K562 (cell line): Measurements from ENCODE around the gene ST6GALNAC1. TPM values are rescaled to one million over a fixed set of nuclear protein-coding genes. Genes with fewer than 3 reads are reported as not detected.

ENCODE experiments used
- ARID2 ChIP-seq: fragments of 450-650 bp; IDR thresholded peaks from 2 replicates; pipeline ENCODE4 v1.6.1; 2017; ENCODE audit warnings: antibody characterized with exemption, mild to moderate bottlenecking
- BRD4 ChIP-seq: fragments of 200-600 bp; sonication (generic); IDR thresholded peaks from 2 replicates; pipeline ENCODE4 v1.6.1; 2017; ENCODE audit warnings: inconsistent platforms
- CEBPB ChIP-seq: fragments of 450-650 bp; IDR thresholded peaks from 2 replicates; pipeline ENCODE4 v1.6.1; 2016; ENCODE audit warnings: missing genetic modification characterization, missing compliant biosample characterization
- CGGBP1 ChIP-seq: fragments of 250-450 bp; sonication (Bioruptor Pico); IDR thresholded peaks from 2 replicates; pipeline ENCODE4 v1.9.0; 2021; ENCODE audit warnings: mild to moderate bottlenecking
- CREB1 ChIP-seq, 2 experiments: sonication (generic) in 1 of 2; formaldehyde crosslinking in 1 of 2; IDR thresholded peaks; 2 replicates each; pipeline versions ENCODE4 v1.6.1 to v1.8.0; 2012 to 2022; ENCODE audit warnings: inconsistent platforms in 1 of 2, mild to moderate bottlenecking in 1 of 2, missing genetic modification reagents in 1 of 2, moderate library complexity in 1 of 2
- CREB5 ChIP-seq: fragments of 250-450 bp; sonication (Bioruptor Pico); IDR thresholded peaks from 2 replicates; pipeline ENCODE4 v1.5.0; 2020; ENCODE audit warnings: mild to moderate bottlenecking
- DACH1 ChIP-seq: fragments of 450-650 bp; IDR thresholded peaks from 2 replicates; pipeline ENCODE4 v1.6.1; 2018; ENCODE audit not compliant: partially characterized antibody
- ETV1 ChIP-seq: fragments of 450-650 bp; conservative IDR thresholded peaks from 2 replicates; pipeline ENCODE4 v1.6.1; 2016; ENCODE audit warnings: missing genetic modification characterization, control low read depth, low read depth, missing compliant biosample characterization
- FOXJ2 ChIP-seq: fragments of 200-800 bp; sonication (Bioruptor generic); IDR thresholded peaks from 2 replicates; pipeline ENCODE4 v1.6.1; 2016; ENCODE audit warnings: missing genetic modification characterization, missing compliant biosample characterization
- GABPA ChIP-seq: fragments of 200-800 bp; sonication (Bioruptor generic); conservative IDR thresholded peaks from 2 replicates; pipeline ENCODE4 v1.6.1; 2016; ENCODE audit warnings: low read depth, missing genetic modification characterization, missing compliant biosample characterization
- HDAC2 ChIP-seq: fragments of 450-650 bp; IDR thresholded peaks from 2 replicates; pipeline ENCODE4 v1.6.1; 2016; ENCODE audit warnings: mild to moderate bottlenecking
- LARP7 ChIP-seq: fragments of 450-650 bp; IDR thresholded peaks from 2 replicates; pipeline ENCODE4 v1.6.1; 2016
- MCM7 ChIP-seq, 2 experiments: fragments of 450-650 bp; IDR thresholded peaks; 2 replicates each; pipeline ENCODE4 v1.6.1; 2016 to 2018
- MECOM ChIP-seq: fragments of 250-450 bp; sonication (Bioruptor Pico); IDR thresholded peaks from 2 replicates; pipeline ENCODE4 v1.8.0; 2022; ENCODE audit warnings: inconsistent platforms
- NCOA2 ChIP-seq, 2 experiments: fragments of 450-650 bp; IDR thresholded peaks; 2 replicates each; pipeline ENCODE4 v1.6.1; 2018; ENCODE audit warnings: mild to moderate bottlenecking in 2 of 2, moderate library complexity in 1 of 2; ENCODE audit not compliant: partially characterized antibody in 2 of 2
- RBFOX2 ChIP-seq: fragments of 200-400 bp; formaldehyde crosslinking; IDR thresholded peaks from 2 replicates; pipeline ENCODE4 v1.6.1; 2017; ENCODE audit warnings: low read depth, mild to moderate bottlenecking, low read length, moderate library complexity
- SP2 ChIP-seq: IDR thresholded peaks from 2 replicates; pipeline ENCODE4 v1.6.1; 2011; ENCODE audit warnings: mild to moderate bottlenecking, low read depth, low read length, moderate library complexity; ENCODE audit not compliant: poor library complexity, severe bottlenecking; ENCODE audit errors: extremely low read depth
- TBL1XR1 ChIP-seq, 2 experiments: IDR thresholded peaks; 2 replicates each; pipeline ENCODE4 v1.6.1; 2012; ENCODE audit warnings: improper control_type of control experiment in 2 of 2, low read length in 2 of 2, mild to moderate bottlenecking in 1 of 2
- ZNF282 ChIP-seq: sonication (generic); formaldehyde crosslinking; IDR thresholded peaks from 2 replicates; pipeline ENCODE4 v1.8.1; 2023; ENCODE audit warnings: missing genetic modification reagents
- ZNF431 ChIP-seq: sonication (generic); formaldehyde crosslinking; IDR thresholded peaks from 2 replicates; pipeline ENCODE4 v1.8.0; 2022; ENCODE audit warnings: mild to moderate bottlenecking, missing genetic modification reagents
- polyA plus RNA-seq, 8 experiments: library from polyadenylated mRNA; depleted of rRNA in 4 of 8; stranded (reverse) in 5 of 8; unstranded in 3 of 8; fragments of >200 nt; fragmentation: Nextera tagmentation in 2 of 8; fragmentation: Illumina TruSeq in 1 of 8; extraction: Ambion mirVana in 2 of 8; extraction: Trizol in 1 of 8; gene quantifications; 2 replicates each; pipeline versions ENCODE4 v1.2.1 to v1.2.3, GENCODE V29; 2011 to 2014; ENCODE audit warnings: inconsistent platforms in 1 of 8, missing spikeins in 1 of 8
- total RNA-seq, 7 experiments: library from RNA; depleted of rRNA in 6 of 7; stranded (reverse); fragments of >200 nt in 6 of 7; fragmentation: Illumina TruSeq in 2 of 7; extraction: Trizol in 2 of 7; gene quantifications; 2 replicates each; pipeline versions ENCODE4 v1.2.1 to v1.2.3, GENCODE V29; 2011 to 2021; ENCODE audit warnings: low replicate concordance in 1 of 7
- TF ChIP-seq, protein P1 (sequence below): sonication (generic); formaldehyde crosslinking; IDR thresholded peaks from 2 replicates; pipeline ENCODE4 v1.8.0; 2022; ENCODE audit warnings: mild to moderate bottlenecking, missing genetic modification reagents

Gene ST6GALNAC1
- total and polyA plus RNA-seq, 9 of the 15 experiments (the other 6 are each of a cell fraction or from before 2014, with no cell fraction given): 20.6 to 68.4 (median 50.5) TPM

GRCh38 chr17:76671123-76671911 is 27.8 kb upstream of the ST6GALNAC1 start (continued):
- TF ChIP-seq CREB1 (IDR thresholded peaks at IDR 0.05) (0 out of 2 replicates have a peak, but pooled peaks have one; percentile 46), CREB1 (CRISPR knock-in tag; IDR thresholded peaks at IDR 0.05) (peak; percentile 65; the same call in 1 of the 2 replicates), BRD4 (no peak), MCM7 (IDR thresholded peaks at IDR 0.05) (0 out of 4 replicates have a peak, but pooled peaks of 1 of the 2 experiments have one; percentile 14), CGGBP1 (CRISPR knock-in tag) (no peak), ZNF282 (CRISPR knock-in tag) (no peak), RBFOX2 (peak; percentile 76), FOXJ2 (tag) (no peak), ETV1 (0 out of 2 replicates have a peak, but pooled peaks have one; percentile 21), GABPA (tag) (peak; percentile 95), HDAC2 (0 out of 2 replicates have a peak, but pooled peaks have one; percentile 26), SP2 (peak; percentile 96), MECOM (no peak), CEBPB (tag) (no peak), ZNF431 (CRISPR knock-in tag) (0 out of 2 replicates have a peak, but pooled peaks have one; percentile 22), LARP7 (no peak), CREB5 (no peak), DACH1 (no peak), TBL1XR1 (IDR thresholded peaks at IDR 0.05; ENCODE audit: low read length in 2 of 2) (0 out of 4 replicates have a peak, but pooled peaks of 1 of the 2 experiments have one; percentile 19), NCOA2 (IDR thresholded peaks at IDR 0.05; ENCODE audit: partially characterized antibody in 2 of 2) (no peak), ARID2 (0 out of 2 replicates have a peak, but pooled peaks have one; percentile 12)
- TF ChIP-seq, protein P1, sequence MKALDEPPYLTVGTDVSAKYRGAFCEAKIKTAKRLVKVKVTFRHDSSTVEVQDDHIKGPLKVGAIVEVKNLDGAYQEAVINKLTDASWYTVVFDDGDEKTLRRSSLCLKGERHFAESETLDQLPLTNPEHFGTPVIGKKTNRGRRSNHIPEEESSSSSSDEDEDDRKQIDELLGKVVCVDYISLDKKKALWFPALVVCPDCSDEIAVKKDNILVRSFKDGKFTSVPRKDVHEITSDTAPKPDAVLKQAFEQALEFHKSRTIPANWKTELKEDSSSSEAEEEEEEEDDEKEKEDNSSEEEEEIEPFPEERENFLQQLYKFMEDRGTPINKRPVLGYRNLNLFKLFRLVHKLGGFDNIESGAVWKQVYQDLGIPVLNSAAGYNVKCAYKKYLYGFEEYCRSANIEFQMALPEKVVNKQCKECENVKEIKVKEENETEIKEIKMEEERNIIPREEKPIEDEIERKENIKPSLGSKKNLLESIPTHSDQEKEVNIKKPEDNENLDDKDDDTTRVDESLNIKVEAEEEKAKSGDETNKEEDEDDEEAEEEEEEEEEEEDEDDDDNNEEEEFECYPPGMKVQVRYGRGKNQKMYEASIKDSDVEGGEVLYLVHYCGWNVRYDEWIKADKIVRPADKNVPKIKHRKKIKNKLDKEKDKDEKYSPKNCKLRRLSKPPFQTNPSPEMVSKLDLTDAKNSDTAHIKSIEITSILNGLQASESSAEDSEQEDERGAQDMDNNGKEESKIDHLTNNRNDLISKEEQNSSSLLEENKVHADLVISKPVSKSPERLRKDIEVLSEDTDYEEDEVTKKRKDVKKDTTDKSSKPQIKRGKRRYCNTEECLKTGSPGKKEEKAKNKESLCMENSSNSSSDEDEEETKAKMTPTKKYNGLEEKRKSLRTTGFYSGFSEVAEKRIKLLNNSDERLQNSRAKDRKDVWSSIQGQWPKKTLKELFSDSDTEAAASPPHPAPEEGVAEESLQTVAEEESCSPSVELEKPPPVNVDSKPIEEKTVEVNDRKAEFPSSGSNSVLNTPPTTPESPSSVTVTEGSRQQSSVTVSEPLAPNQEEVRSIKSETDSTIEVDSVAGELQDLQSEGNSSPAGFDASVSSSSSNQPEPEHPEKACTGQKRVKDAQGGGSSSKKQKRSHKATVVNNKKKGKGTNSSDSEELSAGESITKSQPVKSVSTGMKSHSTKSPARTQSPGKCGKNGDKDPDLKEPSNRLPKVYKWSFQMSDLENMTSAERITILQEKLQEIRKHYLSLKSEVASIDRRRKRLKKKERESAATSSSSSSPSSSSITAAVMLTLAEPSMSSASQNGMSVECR: 0 out of 2 replicates have a peak, but pooled peaks have one; percentile 45
